ENCODE data around the gene COL4A2.
"Not testable (repeated sequence)": the region's sequence is repeated elsewhere in the genome, so short reads cannot be mapped to it uniquely, and the experiment has no call there.

The COL4A2 gene

DNA sequence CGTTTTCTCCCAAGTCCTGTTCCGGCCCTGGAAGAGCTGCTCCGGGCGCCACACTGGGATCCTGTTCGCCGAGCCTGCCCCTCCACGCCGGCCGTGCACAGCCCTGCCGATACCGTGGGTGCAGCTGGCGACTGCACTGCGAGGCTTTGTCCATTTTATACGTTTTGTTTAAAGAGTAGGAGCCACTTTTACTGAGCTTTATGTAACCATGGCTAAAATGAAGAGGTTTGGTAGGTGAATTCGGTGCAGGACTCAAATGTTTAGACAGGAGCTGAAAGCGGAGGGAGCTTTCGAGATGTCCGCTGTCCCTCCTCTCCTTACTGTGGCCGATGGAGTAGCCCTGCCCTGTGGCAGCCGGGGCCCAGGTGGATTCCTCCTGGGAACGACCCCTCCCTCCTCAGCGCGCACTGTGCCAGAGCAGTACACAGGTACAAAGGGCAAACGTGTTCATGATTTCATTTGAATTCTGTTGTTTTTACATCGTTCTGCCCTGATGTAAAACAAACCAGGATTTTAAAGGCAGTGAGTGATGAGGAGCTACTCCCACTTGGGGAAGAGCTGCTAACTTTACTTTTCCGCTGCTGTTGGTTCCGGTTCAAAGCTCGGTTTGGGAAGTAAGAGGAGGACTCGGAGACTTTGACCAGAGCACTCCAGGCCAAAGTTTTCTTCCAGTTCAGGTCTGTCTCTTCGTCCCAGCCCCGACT, 1.7 kb downstream of the COL4A2 start:
- DNase-seq, result peak in 2 of 3 experiments; percentile 72

DNA sequence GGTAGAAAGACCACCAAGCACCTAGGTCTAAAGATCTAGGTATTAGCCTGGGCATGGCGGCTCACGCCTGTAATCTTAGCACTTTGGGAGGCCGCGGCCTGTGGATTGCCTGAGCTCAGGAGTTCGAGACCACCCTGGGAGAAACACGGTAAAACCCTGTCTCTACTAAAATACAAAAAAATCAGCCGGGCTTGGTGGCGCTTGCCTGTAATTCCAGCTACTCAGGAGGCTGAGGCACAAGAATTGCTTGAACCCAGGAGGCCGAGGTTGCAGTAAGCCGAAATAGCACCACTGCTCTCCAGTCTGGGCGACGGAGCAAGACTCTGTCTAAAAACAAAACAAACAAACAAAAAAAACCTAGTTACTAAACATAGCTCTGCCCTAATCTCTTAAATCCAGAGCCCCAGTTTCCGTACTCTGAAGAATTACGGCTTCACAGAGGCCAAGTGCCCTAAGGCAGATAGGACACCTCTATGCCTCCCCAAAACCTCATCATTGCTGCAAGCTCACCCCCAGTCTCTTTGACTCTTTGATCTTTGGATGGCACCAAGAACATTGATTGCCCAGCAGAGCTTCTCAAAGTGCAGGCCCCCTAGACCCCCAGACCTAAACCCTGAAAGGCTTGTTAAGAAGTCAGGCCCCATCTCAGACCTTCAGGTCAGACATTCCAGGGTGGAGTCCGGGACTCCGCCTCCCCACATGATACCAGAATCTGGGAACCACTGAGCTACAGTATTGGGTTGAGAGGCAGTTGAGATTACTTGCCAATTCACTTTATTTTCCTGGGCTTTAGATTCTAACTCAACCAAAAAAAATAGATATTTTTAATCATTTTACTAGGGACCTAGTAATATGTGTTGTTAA, 2.8 kb downstream of the COL4A2 start:
- no peak for DNase-seq

DNA sequence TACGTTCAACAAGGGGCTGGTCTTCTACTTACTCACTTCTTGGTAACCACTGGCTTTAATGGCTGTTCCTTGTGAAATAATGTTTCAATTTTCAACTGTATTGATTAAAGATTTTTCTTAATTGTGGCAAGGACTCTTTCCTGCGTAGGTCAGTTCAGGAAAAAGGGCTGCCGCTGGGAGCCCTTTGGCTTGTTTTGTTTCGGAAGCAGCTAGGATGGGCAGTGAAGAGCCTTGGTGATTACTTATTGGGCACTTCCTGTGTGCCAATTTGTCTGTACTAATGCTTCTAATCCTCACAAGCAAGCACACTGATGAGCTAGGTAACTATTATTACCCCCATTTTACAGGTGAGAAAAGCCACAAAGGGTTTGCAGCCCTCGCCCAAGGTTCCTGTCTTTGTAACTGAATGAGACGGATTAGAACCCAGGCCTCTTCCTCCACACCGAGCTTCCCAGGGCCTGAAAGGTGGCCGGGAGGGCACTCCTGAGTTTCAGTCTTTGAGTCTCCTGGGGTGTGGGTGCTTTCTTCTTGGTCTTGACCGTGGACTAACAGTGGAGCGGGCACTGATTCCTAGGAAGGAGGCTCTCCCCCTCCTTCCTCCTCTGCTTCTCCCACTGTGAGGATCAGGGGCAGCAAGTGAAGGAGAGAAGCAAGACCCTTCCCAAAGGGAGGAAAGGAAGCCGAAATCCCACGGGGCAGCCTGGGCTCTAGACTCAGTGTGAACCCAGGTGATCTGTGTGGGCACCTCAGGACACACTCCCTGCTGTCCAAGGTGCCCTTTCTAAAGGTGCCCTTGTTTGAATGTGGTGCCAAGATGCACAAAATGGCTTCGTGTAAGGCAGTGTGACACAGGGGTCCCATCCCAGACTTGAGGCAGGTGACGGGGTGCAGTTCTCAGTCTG, 3.7 kb downstream of the COL4A2 start:
- no peak for DNase-seq

DNA sequence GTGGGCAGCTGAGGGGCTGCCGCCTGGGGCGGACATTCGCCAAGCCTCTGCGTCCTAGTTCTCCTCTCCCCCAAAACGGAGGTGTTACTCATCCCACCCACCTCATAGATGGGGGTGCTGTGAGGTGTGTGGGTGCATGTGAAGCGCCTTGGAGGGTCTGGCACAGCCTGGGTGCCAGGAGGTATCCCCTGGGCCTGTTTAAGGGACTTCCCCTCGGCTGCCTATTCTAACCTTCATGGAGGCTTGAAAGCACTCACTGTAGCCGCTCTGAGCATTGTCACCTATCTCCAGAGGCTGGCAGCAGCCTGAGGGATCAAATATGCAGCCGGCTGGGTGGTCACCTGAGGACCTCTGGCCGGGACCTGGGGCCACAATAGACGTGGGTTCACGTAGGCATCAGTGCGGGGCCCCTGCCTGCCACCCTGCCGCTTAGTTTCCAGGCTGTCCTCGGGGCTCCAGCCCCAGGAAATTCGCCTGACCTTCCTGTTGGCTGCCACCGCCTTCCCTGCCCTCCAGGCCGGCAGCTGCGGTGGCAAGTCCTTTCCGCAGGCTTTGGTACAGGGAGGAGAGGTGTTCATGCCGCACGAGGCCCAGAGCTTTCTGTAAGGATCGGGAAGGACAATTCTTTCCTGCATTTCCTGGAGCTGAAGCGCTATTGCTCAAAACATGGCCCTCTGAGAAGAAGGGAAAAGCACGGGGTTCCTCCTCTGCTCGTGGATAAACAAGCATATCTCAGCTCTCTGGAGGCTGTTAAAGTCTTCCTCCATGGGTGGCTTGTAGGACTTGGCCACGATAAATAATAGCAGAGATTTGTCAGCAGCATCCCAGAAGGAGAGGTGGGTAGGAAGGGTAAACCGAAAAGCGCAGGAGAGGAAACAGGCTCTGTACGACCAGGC, 4.6 kb downstream of the COL4A2 start:
- no peak for DNase-seq

DNA sequence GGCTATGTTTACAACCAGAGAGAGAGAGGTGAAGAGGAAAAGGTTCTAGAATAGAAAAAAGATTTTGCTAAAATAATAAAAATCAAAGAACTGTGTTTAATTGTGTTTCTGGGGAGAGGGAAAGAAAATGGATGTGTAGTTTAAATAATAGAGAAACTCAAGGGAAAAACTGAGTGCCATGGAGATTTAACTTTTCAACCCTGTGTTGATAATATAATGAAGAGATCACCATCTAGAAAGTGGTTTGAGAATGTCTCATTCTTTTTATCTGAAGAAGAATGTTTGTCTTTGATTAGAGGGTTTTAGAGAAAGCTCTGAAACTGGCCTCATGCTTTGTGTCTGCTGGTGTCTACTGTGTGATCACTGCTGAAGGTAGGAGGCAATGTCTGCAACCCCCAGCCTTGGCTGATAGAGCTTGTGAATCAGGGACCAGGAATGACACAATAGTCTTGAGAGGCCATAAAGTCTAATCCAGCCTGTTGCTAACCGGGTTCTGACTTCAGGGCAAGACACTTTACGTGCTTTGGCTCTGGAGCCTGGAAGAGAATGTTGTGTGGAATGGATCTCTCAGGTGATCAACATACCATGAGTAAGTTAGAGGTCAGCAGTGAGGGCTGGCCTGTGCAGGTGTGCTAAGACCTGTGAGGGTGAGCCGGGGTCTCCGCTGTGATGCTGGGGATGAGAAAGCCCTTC, 5.4 kb downstream of the COL4A2 start:
- DNase-seq, result no peak

DNA sequence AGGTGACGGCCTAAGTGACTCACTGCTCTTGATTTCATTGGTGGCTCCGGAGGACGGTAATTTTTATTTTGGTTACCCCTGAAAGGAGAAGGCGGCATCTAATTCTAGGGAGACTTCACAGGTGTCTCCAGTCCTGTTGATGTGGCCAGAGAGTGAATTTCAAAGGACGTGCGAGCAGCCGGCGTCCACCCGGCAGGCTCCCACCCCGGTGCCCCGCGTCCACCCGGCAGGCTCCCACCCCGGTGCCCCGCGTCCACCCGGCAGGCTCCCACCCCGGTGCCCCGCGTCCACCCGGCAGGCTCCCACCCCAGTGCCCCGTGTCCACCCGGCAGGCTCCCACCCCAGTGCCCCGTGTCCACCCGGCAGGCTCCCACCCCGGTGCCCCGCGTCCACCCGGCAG, 6.2 kb downstream of the COL4A2 start:
- not testable (repeated sequence) for DNase-seq

DNA sequence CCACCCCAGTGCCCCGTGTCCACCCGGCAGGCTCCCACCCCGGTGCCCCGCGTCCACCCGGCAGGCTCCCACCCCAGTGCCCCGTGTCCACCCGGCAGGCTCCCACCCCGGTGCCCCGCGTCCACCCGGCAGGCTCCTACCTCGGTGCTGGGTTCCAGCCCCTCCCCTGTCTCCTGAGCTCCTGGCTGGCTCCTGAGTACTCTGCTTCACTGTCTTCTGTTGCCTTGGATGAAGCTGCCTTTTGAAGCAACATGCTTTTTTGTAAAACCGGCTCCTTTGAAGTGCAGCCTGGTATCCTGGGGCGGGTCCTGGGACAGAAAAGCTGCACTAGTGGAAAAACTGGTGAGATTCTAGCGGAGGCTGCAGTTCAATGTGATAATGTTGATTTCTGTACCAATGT, 6.6 kb downstream of the COL4A2 start:
- not testable (repeated sequence) for DNase-seq

DNA sequence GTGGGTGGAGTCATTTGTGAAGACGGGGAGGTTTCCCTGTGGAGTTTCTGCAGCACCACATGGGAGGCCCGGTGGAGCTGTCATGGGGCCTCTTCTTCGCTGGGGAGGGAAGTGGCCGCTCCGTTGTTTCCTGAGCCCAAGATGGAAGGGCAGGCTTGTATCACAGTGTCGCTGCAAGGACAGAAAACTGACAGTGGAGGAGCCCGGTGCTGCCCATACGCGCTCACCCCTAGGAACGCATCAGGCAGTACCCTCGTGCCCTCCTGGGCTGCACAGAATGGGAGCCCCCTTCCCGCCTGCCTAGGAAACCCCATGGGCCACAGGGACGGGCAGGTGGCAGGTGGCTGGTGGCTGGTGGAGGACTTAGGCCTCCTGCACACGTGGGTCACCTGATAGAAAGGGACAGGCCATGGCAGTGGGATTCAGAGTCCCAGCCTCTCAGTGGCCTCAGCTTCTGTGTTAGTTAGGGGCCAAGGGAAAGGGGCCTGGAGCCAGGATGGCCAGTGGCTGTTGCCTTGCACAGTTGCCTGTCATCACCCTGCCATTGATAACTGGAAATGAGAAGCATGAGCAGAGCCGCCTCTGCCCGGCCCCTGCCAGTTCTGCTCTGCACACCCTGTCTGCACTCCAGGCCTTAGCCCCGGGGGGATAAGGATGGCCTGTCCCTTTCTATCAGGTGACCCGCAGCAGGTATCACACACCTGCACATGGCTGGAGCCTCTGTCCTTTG, 7.6 kb downstream of the COL4A2 start:
- no peak for DNase-seq

DNA sequence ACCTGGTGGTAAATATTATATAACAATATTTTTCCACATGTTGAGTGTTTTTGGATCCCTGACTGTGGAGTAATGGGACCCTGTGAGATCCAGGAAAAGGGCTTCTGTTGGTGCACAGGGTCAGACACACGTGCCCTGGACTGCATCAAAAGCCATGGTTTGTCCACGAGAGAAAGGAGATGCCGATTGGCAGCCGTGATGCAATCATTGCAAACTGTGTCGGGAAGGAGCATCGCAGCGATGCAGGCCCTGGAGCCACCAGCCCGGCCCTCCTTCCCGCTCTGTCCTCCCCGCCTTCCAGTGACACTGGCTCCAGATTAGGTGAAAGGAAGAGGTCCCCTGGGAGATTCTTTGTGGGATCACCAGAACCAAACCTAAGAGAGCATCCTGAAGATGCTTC, 9.1 kb downstream of the COL4A2 start:
- DNase-seq, result no peak

DNA sequence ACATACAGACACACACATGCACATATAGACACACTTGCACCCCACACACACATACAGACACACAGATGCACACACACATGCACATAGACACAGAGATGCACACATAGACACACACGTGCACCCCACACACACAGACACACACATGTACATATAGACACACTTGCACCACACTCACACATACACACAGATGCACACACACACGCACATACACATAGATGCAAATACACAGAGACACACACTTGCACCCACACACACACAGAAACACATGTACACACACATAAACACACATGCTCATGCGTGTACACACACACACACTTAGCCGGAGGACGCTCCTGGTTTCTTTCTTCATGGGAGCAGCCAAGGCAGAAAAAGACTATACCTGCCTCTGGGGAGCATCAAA, 10.0 kb downstream of the COL4A2 start:
- DNase-seq, result no peak

DNA sequence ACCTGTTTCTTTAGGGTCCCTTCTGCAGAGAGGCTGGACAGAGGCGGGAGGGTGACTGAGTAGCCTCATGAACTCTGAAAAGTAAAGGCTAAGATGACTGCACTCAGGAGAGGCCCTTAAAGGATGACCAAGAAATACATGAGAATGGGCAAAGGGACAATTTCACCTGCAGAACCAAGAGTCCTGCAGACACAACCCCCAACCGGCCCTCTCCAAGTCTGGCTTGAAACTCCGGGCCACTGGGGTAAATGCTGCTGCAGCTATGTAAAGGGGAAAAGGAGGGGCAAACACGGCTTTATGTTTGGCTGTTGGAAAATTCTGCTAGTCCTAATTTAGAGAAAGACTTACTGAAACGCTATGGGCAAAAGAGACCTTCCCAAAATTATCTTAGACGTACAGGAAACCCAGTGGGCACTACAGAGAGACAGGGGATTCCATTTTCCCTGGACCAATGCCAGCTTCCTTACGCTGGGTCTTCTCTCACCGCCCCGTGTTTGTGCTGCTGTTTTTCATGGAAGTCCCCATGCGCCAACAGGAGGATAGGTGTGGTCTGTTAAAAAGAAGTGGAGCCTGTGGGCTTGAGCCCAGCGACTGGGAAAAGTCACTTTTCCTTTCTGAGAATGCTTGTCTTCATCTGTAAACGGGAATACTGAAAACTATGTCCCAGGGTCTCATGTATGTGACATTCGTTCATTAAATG, 10.6 kb downstream of the COL4A2 start:
- DNase-seq, result no peak

DNA sequence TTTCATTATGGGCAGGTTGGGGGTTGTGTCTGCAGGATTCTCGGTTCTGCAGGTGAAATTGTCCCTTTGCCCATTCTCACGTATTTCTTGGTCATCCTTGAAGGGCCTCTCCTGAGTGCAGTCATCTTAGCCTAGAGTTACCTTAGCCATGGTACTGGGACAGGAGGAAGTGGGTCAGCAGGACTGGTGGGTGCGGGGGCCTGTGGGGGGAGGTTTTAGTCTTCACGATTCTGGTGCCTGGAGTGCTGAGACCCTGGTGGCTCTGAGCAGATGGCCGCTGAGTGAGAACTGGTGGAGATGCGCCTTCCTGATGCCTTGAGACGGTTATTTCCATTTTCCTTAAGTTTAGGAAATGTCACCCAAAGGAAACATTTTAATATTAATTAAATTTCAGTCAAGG, 11.8 kb downstream of the COL4A2 start:
- no peak for DNase-seq

DNA sequence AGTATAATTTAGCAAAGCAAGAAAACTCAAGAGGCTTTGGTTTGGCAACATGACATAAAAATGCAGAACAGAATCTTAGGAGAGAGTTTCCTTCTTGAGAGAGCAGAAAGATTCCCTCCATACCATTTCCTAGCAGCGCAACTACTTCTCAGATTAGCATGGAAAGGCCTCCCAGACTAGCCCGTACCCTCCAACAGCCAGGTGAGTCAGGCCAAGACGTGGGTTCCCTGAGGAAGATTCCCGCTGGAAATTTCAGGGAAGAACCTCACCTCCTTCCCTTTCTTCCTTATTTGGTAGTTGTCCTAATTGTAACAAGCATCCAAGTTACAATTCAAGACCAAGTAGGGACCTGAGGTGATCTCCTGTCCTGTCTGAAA, 12.3 kb downstream of the COL4A2 start:
- no peak for DNase-seq

DNA sequence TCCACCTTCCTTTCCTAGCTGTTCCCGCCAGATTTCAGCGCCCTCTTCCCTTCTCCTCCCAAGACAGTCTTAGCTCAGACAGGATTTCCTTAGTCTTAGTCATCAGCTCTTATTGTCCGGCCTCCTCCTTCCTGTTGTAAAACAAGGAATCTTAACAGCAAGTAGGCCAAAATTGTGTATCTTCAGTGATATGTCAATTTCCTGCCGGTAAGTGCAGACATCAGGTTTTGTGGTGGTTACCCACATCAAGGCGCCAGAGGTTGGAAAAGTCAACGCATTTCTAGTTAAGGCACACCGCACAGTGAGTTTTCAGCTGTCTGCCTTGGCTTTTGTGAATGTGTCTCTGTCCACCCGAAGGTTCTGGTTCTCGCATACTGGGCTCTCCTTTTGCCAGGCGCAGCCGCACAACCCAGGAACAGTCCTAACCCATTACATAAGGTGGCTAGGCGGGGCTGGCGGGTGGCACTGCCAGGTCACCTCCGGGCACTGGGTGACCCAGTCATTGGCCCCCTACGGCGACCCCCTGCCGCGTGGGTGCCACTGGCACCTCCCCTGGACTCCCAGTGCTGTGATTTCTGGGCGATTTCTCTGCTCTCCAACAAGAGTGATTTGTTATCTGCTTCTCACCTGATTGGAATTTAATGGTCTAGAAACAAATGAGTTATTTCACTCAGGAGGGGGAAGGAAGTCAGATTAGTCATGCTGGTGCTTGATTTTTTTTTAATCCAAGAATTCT, 12.9 kb downstream of the COL4A2 start:
- peak in 1 of 3 experiments; percentile 38 for DNase-seq

DNA sequence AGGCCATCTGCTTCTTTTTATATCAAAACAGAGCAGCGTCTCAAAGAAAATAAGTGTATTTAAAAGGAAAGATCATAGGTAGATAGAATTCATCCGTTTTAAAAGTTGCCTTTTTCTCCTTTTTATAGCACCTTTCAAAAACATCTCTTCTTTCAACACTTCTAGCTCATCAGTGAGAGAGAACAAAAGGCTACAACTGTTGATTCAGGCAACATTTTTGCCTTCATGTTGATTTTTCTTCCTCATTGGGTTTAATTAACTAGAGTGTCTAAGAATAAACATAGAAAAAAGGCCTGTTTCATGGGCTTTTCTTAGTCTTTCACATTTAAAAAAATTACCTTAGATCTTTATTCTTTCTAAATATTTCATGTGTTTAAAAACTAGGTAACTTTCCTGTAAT, 13.6 kb downstream of the COL4A2 start:
- DNase-seq, result peak in 1 of 3 experiments; percentile 38

DNA sequence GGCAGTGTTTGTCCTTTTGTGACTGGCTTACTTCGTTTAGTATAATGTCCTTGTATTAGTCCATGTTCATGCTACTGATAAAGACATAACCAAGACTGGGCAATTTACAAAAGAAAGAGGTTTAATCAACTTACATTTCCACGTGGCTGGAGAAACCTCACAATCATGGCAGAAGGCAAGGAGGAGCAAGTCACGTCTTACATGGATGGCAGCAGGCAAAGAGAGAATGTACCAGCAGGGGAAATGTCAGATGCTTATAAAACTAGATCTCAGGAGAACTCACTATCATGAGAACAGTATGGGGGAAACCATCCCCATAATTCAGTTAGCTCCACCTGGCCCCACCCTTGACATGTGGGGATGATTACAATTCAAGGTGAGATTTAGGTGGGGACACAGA, 14.5 kb downstream of the COL4A2 start:
- not testable (repeated sequence) for DNase-seq

DNA sequence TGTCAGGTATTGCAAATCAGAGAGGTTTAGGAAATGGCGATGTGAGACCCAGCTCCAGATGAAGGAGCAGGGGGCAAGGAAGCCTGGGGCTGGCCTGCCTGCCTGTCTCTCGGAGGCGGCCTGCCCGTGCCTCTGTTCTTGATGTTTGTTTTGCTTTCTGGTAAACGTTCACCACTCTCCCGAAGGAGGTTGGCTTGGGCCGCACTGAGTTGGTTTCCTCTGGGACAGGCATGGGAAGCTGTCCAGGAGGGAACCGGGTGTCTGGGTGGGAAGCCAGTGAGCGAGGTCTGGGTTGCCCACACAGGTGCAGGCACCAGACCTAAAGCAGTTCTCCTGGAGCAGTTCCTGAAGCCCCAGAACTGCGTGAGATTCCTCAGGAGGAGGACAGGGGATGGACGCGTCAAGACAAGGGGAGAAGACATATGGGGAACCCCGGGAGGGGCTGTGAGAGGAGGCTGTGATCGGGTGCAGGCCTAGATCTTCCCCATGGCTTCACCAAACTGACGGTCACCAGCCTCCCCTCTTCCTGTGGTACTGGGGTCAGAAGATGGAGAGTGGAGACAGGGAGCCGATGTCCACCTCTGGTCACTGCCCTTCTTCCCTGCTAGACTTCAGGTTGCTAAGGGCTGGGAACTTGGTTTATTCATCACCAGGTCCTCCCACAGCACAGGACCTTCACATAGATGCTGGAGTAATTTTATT, 15.2 kb downstream of the COL4A2 start:
- no peak for DNase-seq

DNA sequence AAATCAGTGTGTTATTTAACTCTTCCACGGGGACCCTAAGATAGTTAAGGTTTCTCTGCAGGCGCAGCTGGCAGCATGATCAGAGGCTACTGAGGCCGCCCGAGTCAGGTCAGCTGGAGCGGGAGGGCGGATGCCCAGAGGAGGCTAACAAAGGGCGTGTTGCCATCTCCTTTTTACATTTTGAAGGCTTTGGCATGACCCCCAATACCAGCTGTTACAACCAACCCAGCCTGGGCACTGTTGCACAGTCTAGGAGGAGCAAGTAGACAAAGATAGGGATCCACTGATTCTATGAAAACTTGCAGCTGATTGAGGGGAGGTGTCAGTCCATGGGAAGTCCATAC, 15.7 kb downstream of the COL4A2 start:
- DNase-seq, result no peak

All from NCI-H1417 (cell line).